ENCODE measurements around the gene IFITM2.

DNA sequence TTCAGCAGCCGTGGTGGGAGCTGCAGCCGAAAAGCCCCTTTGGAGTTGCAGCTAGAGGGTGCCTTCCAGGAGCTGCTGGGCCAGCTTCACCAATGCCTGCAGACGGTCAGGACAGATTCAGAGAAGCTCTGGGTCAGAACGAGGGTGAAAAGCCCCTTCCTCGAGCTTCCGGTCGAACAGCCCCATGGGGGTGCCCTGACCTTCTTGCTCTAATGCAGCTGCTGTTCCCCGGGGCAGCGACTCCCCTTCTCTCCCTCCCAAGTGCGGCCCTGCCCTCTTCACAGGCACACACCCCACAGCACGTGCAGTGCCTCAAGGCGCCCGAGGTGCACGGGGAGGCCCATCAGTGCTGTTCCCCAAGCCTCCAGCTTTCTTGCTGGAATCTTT, 22.7 kb downstream of the IFITM2 start:
- TF ChIP-seq, protein P1, sequence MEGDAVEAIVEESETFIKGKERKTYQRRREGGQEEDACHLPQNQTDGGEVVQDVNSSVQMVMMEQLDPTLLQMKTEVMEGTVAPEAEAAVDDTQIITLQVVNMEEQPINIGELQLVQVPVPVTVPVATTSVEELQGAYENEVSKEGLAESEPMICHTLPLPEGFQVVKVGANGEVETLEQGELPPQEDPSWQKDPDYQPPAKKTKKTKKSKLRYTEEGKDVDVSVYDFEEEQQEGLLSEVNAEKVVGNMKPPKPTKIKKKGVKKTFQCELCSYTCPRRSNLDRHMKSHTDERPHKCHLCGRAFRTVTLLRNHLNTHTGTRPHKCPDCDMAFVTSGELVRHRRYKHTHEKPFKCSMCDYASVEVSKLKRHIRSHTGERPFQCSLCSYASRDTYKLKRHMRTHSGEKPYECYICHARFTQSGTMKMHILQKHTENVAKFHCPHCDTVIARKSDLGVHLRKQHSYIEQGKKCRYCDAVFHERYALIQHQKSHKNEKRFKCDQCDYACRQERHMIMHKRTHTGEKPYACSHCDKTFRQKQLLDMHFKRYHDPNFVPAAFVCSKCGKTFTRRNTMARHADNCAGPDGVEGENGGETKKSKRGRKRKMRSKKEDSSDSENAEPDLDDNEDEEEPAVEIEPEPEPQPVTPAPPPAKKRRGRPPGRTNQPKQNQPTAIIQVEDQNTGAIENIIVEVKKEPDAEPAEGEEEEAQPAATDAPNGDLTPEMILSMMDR (IDR thresholded peaks at IDR 0.05; ENCODE audit: low read depth, low read length, missing input control) = no peak
- TF ChIP-seq, protein P2, sequence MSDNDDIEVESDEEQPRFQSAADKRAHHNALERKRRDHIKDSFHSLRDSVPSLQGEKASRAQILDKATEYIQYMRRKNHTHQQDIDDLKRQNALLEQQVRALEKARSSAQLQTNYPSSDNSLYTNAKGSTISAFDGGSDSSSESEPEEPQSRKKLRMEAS (IDR thresholded peaks at IDR 0.05) = no peak
- TF ChIP-seq RAD21 (IDR thresholded peaks at IDR 0.05) (no peak), YY1 (IDR thresholded peaks at IDR 0.05) (no peak), FOXA1 (IDR thresholded peaks at IDR 0.05) (no peak), TAF1 (conservative IDR thresholded peaks at IDR 0.05) (no peak), GABPA (IDR thresholded peaks at IDR 0.05 in 1 of 2, conservative IDR thresholded peaks at IDR 0.05 in 1 of 2) (no peak)
- TF ChIP-seq, protein P3, sequence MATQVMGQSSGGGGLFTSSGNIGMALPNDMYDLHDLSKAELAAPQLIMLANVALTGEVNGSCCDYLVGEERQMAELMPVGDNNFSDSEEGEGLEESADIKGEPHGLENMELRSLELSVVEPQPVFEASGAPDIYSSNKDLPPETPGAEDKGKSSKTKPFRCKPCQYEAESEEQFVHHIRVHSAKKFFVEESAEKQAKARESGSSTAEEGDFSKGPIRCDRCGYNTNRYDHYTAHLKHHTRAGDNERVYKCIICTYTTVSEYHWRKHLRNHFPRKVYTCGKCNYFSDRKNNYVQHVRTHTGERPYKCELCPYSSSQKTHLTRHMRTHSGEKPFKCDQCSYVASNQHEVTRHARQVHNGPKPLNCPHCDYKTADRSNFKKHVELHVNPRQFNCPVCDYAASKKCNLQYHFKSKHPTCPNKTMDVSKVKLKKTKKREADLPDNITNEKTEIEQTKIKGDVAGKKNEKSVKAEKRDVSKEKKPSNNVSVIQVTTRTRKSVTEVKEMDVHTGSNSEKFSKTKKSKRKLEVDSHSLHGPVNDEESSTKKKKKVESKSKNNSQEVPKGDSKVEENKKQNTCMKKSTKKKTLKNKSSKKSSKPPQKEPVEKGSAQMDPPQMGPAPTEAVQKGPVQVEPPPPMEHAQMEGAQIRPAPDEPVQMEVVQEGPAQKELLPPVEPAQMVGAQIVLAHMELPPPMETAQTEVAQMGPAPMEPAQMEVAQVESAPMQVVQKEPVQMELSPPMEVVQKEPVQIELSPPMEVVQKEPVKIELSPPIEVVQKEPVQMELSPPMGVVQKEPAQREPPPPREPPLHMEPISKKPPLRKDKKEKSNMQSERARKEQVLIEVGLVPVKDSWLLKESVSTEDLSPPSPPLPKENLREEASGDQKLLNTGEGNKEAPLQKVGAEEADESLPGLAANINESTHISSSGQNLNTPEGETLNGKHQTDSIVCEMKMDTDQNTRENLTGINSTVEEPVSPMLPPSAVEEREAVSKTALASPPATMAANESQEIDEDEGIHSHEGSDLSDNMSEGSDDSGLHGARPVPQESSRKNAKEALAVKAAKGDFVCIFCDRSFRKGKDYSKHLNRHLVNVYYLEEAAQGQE (IDR thresholded peaks at IDR 0.05) = no peak
- TF ChIP-seq, protein P4, sequence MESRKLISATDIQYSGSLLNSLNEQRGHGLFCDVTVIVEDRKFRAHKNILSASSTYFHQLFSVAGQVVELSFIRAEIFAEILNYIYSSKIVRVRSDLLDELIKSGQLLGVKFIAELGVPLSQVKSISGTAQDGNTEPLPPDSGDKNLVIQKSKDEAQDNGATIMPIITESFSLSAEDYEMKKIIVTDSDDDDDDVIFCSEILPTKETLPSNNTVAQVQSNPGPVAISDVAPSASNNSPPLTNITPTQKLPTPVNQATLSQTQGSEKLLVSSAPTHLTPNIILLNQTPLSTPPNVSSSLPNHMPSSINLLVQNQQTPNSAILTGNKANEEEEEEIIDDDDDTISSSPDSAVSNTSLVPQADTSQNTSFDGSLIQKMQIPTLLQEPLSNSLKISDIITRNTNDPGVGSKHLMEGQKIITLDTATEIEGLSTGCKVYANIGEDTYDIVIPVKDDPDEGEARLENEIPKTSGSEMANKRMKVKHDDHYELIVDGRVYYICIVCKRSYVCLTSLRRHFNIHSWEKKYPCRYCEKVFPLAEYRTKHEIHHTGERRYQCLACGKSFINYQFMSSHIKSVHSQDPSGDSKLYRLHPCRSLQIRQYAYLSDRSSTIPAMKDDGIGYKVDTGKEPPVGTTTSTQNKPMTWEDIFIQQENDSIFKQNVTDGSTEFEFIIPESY (IDR thresholded peaks at IDR 0.05) = no peak

Measured in liver (tissue), 3 donors.